A549 (cell line): ENCODE results near the gene DUOX1. TPM values are rescaled to one million over a fixed set of nuclear protein-coding genes. Genes with fewer than 3 reads are reported as not detected.
A peak's percentile ranks its signal among the peaks of the same experiment; 100 is the strongest.

Experiments used
- ATAC-seq, 2 experiments: fragments of 200-7000 bp in 1 of 2; fragments of >200 bp in 1 of 2; cut with Nextera tagmentation in 1 of 2; cut with Tn5 transposase in 1 of 2; 3 replicates each; pipeline versions ENCODE4 v1.8.0 to v1.9.1; 2018 to 2020; ENCODE audit warnings: mild to moderate bottlenecking in 1 of 2, moderate library complexity in 1 of 2
- CTCF ChIA-PET: fragments of 300-600 bp; sonication (Branson Sonifier 250); formaldehyde crosslinking; extraction: SDS; loops from one replicate; lab custom pipeline; 2021; ENCODE audit warnings: antibody characterized with exemption, inconsistent platforms; lab: Yijun Ruan, JAX
- POLR2A ChIA-PET: fragments of 350-600 bp; formaldehyde crosslinking; extraction: SDS; loops from one replicate; lab custom pipeline; 2021; ENCODE audit warnings: antibody characterized with exemption, inconsistent platforms; lab: Yijun Ruan, JAX
- DNase-seq, 2 experiments: peaks; one replicate each; pipeline versions ENCODE4 v3.0.0 to v3.0.0-alpha.2; 2011 to 2016; ENCODE audit warnings: low read depth in 1 of 2, low spot score in 1 of 2
- FAIRE-seq: peaks from 2 replicates; lab custom pipeline; 2011; peaks lifted over from hg19 to GRCh38; lab: Jason Lieb, UNC
- H3K27ac ChIP-seq, 2 experiments: fragments of >200 bp; sonication (Bioruptor Twin); formaldehyde crosslinking; 3 replicates each; pipeline ENCODE4 v1.5.1; 2016 to 2017
- H3K4me1 ChIP-seq: fragments of >200 bp; sonication (Bioruptor Twin); formaldehyde crosslinking; 3 replicates; pipeline ENCODE4 v1.6.1; 2016
- H3K4me2 ChIP-seq: fragments of >200 bp; sonication (Bioruptor Twin); formaldehyde crosslinking; 3 replicates; pipeline ENCODE4 v1.6.1; 2016
- H3K4me3 ChIP-seq: fragments of >200 bp; sonication (Bioruptor Twin); formaldehyde crosslinking; 3 replicates; pipeline ENCODE4 v1.5.1; 2016
- H3K9me3 ChIP-seq: fragments of >200 bp; sonication (Bioruptor Twin); formaldehyde crosslinking; 3 replicates; pipeline ENCODE4 v1.6.1; 2016
- BHLHE40 ChIP-seq: IDR thresholded peaks from 2 replicates; pipeline ENCODE4 v1.6.1; 2012; ENCODE audit warnings: low read depth, low read length, inconsistent platforms
- CBX2 ChIP-seq: fragments of 200-600 bp; sonication (generic); IDR thresholded peaks from 2 replicates; pipeline ENCODE4 v1.6.1; 2016; ENCODE audit warnings: low read depth, mild to moderate bottlenecking, borderline replicate concordance
- EHMT2 ChIP-seq: fragments of 200-600 bp; sonication (generic); IDR thresholded peaks from 2 replicates; pipeline ENCODE4 v1.6.1; 2016; ENCODE audit warnings: antibody characterized with exemption, low read depth, mild to moderate bottlenecking, moderate library complexity
- ESRRA ChIP-seq: fragments of 150-350 bp; IDR thresholded peaks from 2 replicates; pipeline ENCODE4 v1.6.1; 2014; ENCODE audit warnings: mild to moderate bottlenecking, low read length, borderline replicate concordance
- FOSL2 ChIP-seq, 2 experiments: fragments of 450-650 bp in 1 of 2; fragments of >200 bp in 1 of 2; sonication (Bioruptor Twin) in 1 of 2; formaldehyde crosslinking; IDR thresholded peaks; 2 replicates each; pipeline versions ENCODE4 v1.5.0 to v1.6.1; 2016 to 2020; ENCODE audit warnings: mild to moderate bottlenecking in 1 of 2, moderate library complexity in 1 of 2
- HOXB13 ChIP-seq: fragments of 250-450 bp; sonication (Bioruptor Pico); IDR thresholded peaks from 2 replicates; pipeline ENCODE4 v1.5.0; 2020; ENCODE audit warnings: low read depth, mild to moderate bottlenecking, moderate library complexity
- HOXB5 ChIP-seq: fragments of 250-450 bp; sonication (Bioruptor Pico); IDR thresholded peaks from 2 replicates; pipeline ENCODE4 v1.5.0; 2020; ENCODE audit warnings: mild to moderate bottlenecking, moderate library complexity
- NPAS2 ChIP-seq: fragments of 250-450 bp; sonication (Bioruptor Pico); IDR thresholded peaks from 2 replicates; pipeline ENCODE4 v1.8.0; 2022; ENCODE audit warnings: mild to moderate bottlenecking, moderate library complexity, borderline replicate concordance
- POLR2AphosphoS2 ChIP-seq: conservative IDR thresholded peaks from 2 replicates; pipeline ENCODE4 v1.6.1; 2012; ENCODE audit warnings: low read length, improper control_type of control experiment, inconsistent platforms
- RAD21 ChIP-seq, 2 experiments: fragments of >200 bp in 1 of 2; sonication (Bioruptor Twin) in 1 of 2; formaldehyde crosslinking in 1 of 2; IDR thresholded peaks in 1 of 2; conservative IDR thresholded peaks in 1 of 2; 2 replicates in 1 of 2; 3 replicates in 1 of 2; pipeline ENCODE4 v1.6.1; 2012 to 2018; ENCODE audit warnings: inconsistent platforms in 1 of 2
- RCOR1 ChIP-seq: fragments of 150-350 bp; IDR thresholded peaks from 2 replicates; pipeline ENCODE4 v1.6.1; 2014; ENCODE audit warnings: antibody characterized with exemption, low read length, low read depth
- RNF2 ChIP-seq: fragments of 200-600 bp; sonication (generic); IDR thresholded peaks from 2 replicates; pipeline ENCODE4 v1.6.1; 2016; ENCODE audit warnings: low read depth, mild to moderate bottlenecking, antibody characterized with exemption, moderate library complexity, borderline replicate concordance
- SMC3 ChIP-seq: fragments of >200 bp; sonication (Bioruptor Twin); formaldehyde crosslinking; IDR thresholded peaks from 3 replicates; pipeline ENCODE4 v1.6.1; 2018; ENCODE audit warnings: inconsistent platforms
- SREBF2 ChIP-seq: fragments of 450-650 bp; IDR thresholded peaks from 2 replicates; pipeline ENCODE4 v1.6.1; 2014; ENCODE audit warnings: mild to moderate bottlenecking, moderate library complexity
- WGBS: methylation state at CpG from one replicate; pipeline ENCODE4 v1.1.6; 2017; ENCODE audit errors: missing lambda C conversion rate; 5-methylcytosine and 5-hydroxymethylcytosine counted together
- polyA plus RNA-seq, 4 experiments: library from polyadenylated mRNA; depleted of rRNA in 3 of 4; stranded (reverse); fragments of >200 nt; fragmentation: RNase III in 1 of 4; extraction: RNeasy Plus Mini Kit Qiagen cat#74134 plus additional on column Dnase treatment in 1 of 4; gene quantifications; 2 replicates in 3 of 4; 3 replicates in 1 of 4; pipeline ENCODE4 v1.2.3, GENCODE V29; 2011 to 2017
- TF ChIP-seq, protein P1 (sequence below): fragments of 250-450 bp; sonication (Bioruptor Pico); IDR thresholded peaks from 2 replicates; pipeline ENCODE4 v1.5.0; 2021; ENCODE audit warnings: mild to moderate bottlenecking, moderate library complexity, borderline replicate concordance
- TF ChIP-seq, protein P2 (sequence below): IDR thresholded peaks from 2 replicates; pipeline ENCODE4 v1.6.1; 2012; ENCODE audit warnings: low read depth, borderline replicate concordance
- TF ChIP-seq, protein P3 (sequence below): fragments of >200 bp; sonication (Bioruptor Twin); formaldehyde crosslinking; IDR thresholded peaks from 2 replicates; pipeline ENCODE4 v1.6.1; 2016
- TF ChIP-seq, protein P4 (sequence below): fragments of >200 bp; sonication (Bioruptor Twin); formaldehyde crosslinking; IDR thresholded peaks from 3 replicates; pipeline ENCODE4 v1.5.1; 2016
- TF ChIP-seq, protein P5 (sequence below): fragments of 250-450 bp; sonication (Bioruptor Pico); IDR thresholded peaks from 2 replicates; pipeline ENCODE4 v1.5.0; 2020; ENCODE audit warnings: low read depth, mild to moderate bottlenecking, moderate library complexity
- TF ChIP-seq, protein P6 (sequence below): IDR thresholded peaks from 2 replicates; pipeline ENCODE4 v1.6.1; 2012
- TF ChIP-seq, protein P7 (sequence below): fragments of 200-600 bp; sonication (generic); IDR thresholded peaks from 2 replicates; pipeline ENCODE4 v1.6.1; 2016; ENCODE audit warnings: antibody characterized with exemption, mild to moderate bottlenecking, moderate library complexity

Gene DUOX1
- polyA plus RNA-seq, 2 of the 4 experiments (the other 2 are of a cell fraction): not detected

- ChIA-PET POLR2A (interaction anchor here (1.5 kb wide), 1 partner anchor 42 kb away, joined by 5 read pairs; no protein-coding TSS in a partner anchor), CTCF (interaction anchor here (0.5 to 11.1 kb wide), 41 partner anchors 8 to 252 kb away, joined by 3 to 104 read pairs (median 4); partner anchors contain the start of gene SLC28A2)
- TF ChIP-seq FOSL2 (IDR thresholded peaks at IDR 0.05): no peak
- TF ChIP-seq FOSL2 (CRISPR knock-in tag; IDR thresholded peaks at IDR 0.05): no peak
- TF ChIP-seq, protein P1, sequence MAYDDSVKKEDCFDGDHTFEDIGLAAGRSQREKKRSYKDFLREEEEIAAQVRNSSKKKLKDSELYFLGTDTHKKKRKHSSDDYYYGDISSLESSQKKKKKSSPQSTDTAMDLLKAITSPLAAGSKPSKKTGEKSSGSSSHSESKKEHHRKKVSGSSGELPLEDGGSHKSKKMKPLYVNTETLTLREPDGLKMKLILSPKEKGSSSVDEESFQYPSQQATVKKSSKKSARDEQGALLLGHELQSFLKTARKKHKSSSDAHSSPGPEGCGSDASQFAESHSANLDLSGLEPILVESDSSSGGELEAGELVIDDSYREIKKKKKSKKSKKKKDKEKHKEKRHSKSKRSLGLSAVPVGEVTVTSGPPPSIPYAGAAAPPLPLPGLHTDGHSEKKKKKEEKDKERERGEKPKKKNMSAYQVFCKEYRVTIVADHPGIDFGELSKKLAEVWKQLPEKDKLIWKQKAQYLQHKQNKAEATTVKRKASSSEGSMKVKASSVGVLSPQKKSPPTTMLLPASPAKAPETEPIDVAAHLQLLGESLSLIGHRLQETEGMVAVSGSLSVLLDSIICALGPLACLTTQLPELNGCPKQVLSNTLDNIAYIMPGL (CRISPR knock-in tag): no peak
- no peak for TF ChIP-seq CBX2
- no peak for TF ChIP-seq NPAS2 (CRISPR knock-in tag)
- TF ChIP-seq, protein P2, sequence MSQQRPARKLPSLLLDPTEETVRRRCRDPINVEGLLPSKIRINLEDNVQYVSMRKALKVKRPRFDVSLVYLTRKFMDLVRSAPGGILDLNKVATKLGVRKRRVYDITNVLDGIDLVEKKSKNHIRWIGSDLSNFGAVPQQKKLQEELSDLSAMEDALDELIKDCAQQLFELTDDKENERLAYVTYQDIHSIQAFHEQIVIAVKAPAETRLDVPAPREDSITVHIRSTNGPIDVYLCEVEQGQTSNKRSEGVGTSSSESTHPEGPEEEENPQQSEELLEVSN: no peak
- peak; percentile 62 for TF ChIP-seq SMC3
- TF ChIP-seq, protein P3, sequence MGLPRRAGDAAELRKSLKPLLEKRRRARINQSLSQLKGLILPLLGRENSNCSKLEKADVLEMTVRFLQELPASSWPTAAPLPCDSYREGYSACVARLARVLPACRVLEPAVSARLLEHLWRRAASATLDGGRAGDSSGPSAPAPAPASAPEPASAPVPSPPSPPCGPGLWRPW: no peak
- no peak for TF ChIP-seq SREBF2
- TF ChIP-seq ESRRA: no peak
- TF ChIP-seq, protein P4, sequence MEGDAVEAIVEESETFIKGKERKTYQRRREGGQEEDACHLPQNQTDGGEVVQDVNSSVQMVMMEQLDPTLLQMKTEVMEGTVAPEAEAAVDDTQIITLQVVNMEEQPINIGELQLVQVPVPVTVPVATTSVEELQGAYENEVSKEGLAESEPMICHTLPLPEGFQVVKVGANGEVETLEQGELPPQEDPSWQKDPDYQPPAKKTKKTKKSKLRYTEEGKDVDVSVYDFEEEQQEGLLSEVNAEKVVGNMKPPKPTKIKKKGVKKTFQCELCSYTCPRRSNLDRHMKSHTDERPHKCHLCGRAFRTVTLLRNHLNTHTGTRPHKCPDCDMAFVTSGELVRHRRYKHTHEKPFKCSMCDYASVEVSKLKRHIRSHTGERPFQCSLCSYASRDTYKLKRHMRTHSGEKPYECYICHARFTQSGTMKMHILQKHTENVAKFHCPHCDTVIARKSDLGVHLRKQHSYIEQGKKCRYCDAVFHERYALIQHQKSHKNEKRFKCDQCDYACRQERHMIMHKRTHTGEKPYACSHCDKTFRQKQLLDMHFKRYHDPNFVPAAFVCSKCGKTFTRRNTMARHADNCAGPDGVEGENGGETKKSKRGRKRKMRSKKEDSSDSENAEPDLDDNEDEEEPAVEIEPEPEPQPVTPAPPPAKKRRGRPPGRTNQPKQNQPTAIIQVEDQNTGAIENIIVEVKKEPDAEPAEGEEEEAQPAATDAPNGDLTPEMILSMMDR: peak; percentile 67
- TF ChIP-seq HOXB5: no peak
- TF ChIP-seq RCOR1: no peak
- TF ChIP-seq RNF2: no peak
- no peak for TF ChIP-seq HOXB13
- peak; percentile 74 to 84 for TF ChIP-seq RAD21 (conservative IDR thresholded peaks at IDR 0.05 in 1 of 2, IDR thresholded peaks at IDR 0.05 in 1 of 2)
- no peak for TF ChIP-seq BHLHE40
- no peak for TF ChIP-seq POLR2AphosphoS2
- TF ChIP-seq EHMT2: no peak
- TF ChIP-seq, protein P5, sequence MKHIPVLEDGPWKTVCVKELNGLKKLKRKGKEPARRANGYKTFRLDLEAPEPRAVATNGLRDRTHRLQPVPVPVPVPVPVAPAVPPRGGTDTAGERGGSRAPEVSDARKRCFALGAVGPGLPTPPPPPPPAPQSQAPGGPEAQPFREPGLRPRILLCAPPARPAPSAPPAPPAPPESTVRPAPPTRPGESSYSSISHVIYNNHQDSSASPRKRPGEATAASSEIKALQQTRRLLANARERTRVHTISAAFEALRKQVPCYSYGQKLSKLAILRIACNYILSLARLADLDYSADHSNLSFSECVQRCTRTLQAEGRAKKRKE: no peak
- TF ChIP-seq, protein P6, sequence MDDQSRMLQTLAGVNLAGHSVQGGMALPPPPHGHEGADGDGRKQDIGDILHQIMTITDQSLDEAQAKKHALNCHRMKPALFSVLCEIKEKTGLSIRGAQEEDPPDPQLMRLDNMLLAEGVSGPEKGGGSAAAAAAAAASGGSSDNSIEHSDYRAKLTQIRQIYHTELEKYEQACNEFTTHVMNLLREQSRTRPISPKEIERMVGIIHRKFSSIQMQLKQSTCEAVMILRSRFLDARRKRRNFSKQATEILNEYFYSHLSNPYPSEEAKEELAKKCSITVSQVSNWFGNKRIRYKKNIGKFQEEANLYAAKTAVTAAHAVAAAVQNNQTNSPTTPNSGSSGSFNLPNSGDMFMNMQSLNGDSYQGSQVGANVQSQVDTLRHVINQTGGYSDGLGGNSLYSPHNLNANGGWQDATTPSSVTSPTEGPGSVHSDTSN: no peak
- TF ChIP-seq, protein P7, sequence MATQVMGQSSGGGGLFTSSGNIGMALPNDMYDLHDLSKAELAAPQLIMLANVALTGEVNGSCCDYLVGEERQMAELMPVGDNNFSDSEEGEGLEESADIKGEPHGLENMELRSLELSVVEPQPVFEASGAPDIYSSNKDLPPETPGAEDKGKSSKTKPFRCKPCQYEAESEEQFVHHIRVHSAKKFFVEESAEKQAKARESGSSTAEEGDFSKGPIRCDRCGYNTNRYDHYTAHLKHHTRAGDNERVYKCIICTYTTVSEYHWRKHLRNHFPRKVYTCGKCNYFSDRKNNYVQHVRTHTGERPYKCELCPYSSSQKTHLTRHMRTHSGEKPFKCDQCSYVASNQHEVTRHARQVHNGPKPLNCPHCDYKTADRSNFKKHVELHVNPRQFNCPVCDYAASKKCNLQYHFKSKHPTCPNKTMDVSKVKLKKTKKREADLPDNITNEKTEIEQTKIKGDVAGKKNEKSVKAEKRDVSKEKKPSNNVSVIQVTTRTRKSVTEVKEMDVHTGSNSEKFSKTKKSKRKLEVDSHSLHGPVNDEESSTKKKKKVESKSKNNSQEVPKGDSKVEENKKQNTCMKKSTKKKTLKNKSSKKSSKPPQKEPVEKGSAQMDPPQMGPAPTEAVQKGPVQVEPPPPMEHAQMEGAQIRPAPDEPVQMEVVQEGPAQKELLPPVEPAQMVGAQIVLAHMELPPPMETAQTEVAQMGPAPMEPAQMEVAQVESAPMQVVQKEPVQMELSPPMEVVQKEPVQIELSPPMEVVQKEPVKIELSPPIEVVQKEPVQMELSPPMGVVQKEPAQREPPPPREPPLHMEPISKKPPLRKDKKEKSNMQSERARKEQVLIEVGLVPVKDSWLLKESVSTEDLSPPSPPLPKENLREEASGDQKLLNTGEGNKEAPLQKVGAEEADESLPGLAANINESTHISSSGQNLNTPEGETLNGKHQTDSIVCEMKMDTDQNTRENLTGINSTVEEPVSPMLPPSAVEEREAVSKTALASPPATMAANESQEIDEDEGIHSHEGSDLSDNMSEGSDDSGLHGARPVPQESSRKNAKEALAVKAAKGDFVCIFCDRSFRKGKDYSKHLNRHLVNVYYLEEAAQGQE: no peak
- FAIRE-seq: no peak
- DNase-seq: peak; percentile 55 to 72
- peak; percentile 33 to 58; a peak in 3 of 6 replicates for ATAC-seq
- Histone ChIP-seq H3K9me3 (no peaks in the 10 kb centered on the region), H3K4me1 (no peaks in the 10 kb centered on the region), H3K4me3 (no peak overlapping the region), H3K27ac (no peak overlapping the region), H3K4me2 (no peak overlapping the region)
- 4% methylated on average over 2 of the region's 2 CpGs for WGBS
Observed at GRCh38 chr15:45205192-45205591, 75.4 kb downstream of the DUOX1 start.
